HG02870 (cell line): Measurements from ENCODE around the gene RYR2.
A peak's percentile ranks its signal among the peaks of the same experiment; 100 is the strongest.

Source experiments
- ATAC-seq: cut with Tn5 transposase; IDR thresholded peaks from one replicate; pipeline ENCODE4 v1.9.1; 2021; ENCODE audit warnings: mild to moderate bottlenecking, moderate library complexity; ENCODE audit not compliant: unreplicated experiment

The RYR2 gene

GRCh38 chr1:237031480-237031879 is 10.5 kb upstream of the RYR2 start:
- no peak for ATAC-seq

DNA sequence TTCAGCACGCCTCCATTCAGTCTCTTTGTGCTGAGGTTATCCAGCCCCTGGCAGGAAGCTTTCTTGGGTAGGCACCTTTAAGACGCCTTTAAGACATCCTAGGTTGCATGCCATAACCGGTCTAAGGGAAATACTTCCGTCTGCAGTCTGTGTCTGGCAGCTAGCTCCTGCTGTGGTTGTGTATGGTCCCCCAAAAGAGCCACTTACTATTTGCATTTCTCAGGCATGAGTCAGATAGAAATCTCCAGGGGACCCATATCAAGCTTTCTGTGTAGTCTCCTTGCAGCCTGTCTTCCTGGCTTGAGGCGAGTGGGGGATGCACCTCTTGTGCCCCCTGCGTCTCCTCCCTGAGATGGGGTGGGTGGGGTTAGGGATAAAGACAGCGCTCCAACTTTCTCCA is 10.0 kb upstream of the RYR2 start:
- ATAC-seq, result peak; percentile 95

GRCh38 chr1:237033061-237033460 is 8.9 kb upstream of the RYR2 start:
- no peak for ATAC-seq

GRCh38 chr1:237033804-237034203 is 8.2 kb upstream of the RYR2 start:
- ATAC-seq, result no peak

GRCh38 chr1:237035759-237036158 is 6.2 kb upstream of the RYR2 start:
- ATAC-seq, result no peak

GRCh38 chr1:237038211-237038610 is 3.8 kb upstream of the RYR2 start:
- no peak for ATAC-seq

- ATAC-seq, result no peak
Measured at GRCh38 chr1:237040823-237041222, 1.2 kb upstream of the RYR2 start.

- no peak for ATAC-seq
Measured at GRCh38 chr1:237041461-237041794, 556 bp upstream of the RYR2 start.

- ATAC-seq, result no peak
Measured at GRCh38 chr1:237042526-237042891, 525 bp downstream of the RYR2 start.

GRCh38 chr1:237042892-237043576 is 1.1 kb downstream of the RYR2 start:
- ATAC-seq, result no peak

DNA sequence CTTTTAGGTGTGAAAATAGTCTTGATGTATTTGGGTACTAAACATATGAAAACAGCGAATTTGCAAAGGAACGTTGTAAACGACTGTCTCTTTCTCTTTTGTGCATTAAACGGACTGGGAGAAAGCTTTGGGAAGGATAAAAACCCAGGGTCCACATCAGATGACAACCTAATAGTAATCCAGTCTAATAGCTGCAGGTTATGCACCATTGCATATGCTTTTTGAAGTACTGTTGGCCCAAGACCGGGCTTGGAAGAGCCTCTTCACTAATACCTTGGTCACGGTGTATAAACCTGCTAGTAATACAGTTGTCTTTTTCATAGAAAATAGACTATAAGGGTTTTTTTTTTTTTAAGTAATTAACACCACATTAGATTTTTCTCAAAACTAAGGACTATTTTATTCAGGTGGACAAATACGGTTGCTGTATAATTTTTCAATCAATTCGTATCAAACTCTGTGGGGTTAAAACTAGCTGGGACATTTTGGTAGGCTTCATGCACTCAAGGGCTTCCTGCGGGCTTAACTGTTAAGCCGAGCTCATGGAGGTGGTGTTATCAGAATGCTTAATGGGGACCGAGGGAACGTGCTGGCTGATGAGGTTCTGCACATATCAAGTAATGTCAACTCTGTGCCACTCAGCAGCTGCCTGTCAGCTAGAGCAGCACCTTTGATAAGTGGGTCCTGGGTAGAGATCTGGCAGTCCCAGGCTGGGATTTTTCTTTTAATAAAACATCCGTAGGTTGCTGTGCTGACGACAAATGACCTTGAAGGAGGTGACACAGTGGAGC is 2.1 kb downstream of the RYR2 start:
- no peak for ATAC-seq

DNA sequence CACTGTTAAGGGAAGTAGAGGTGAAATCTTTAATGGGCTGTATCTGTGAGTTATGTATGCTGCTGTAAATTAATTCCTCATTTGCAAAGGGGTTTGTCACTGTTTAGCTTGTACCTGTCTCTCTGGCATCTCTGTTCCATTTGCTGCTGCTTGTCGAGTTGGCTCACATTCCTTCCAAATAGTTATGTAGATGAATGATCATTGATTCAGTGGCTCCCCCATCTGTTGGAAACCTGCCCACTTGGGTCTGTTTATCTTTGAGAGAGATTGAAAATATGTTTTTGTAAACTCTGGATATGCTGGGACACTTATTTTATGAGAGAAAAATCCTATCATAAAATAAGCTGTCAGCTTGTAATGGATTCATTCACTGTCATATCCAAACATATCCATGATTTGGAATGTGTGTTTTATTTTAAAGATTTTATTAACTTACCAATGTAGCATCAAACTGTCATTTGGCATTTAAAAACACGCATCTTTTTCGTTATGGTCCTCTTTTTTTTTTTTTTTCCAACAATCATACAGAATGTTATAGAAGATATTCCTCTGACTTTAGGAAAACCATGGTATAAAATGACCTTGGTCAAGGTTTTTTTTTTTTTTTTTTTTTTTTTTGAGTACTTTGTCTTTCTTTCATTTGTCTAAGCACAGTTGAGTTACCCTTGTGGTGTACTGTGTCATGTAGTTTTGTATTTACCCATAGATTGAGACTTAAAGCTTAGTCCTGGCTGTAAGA is 3.5 kb downstream of the RYR2 start:
- no peak for ATAC-seq

- no peak for ATAC-seq
Measured at GRCh38 chr1:237048803-237049202, 6.8 kb downstream of the RYR2 start.

GRCh38 chr1:237050185-237050584 is 8.2 kb downstream of the RYR2 start:
- ATAC-seq, result no peak

GRCh38 chr1:237050915-237051314 is 8.9 kb downstream of the RYR2 start:
- ATAC-seq, result no peak

GRCh38 chr1:237054313-237054712 is 12.3 kb downstream of the RYR2 start:
- no peak for ATAC-seq

- no peak for ATAC-seq
Measured at GRCh38 chr1:237058470-237058869, 16.5 kb downstream of the RYR2 start.

DNA sequence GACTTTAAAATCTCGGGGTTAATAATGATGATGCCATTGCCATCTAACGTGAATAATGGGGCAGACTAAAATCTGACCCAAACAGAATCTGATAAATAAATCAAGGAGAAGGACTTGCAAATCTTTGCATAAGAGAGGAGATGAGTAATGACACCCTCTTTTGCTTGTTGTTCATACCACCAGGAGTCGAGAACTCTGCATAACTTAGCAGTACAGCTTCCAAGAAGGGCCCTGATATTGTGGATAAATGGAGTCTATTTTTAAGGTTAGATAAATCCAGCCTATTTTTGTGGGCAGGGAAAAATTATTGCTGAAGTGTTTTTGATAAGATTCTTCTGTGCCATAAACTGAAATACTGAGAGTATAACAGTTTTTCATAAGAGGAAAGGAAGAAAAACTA is 17.3 kb downstream of the RYR2 start:
- ATAC-seq, result no peak

GRCh38 chr1:237062976-237063375 is 21.0 kb downstream of the RYR2 start:
- no peak for ATAC-seq

DNA sequence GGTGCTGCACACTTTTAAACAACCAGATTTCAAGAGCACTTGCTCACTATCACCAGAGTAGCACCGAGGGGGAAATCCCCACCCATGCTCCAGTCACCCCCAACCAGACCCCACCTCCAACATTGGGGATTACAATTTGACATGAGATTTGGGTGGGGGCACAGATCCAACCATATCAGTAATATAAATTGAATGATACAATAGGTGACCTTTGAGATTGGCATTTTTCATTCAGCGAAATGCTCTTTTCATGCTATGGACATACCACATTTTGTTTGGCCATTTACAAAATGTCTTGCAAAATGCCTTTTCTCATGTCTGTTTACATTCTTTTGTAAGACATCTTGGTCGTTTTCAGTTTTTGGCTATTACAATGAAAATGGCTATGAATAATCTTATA is 23.9 kb downstream of the RYR2 start:
- no peak for ATAC-seq

- no peak for ATAC-seq
Measured at GRCh38 chr1:237070519-237070918, 28.5 kb downstream of the RYR2 start.
